Colon (tissue), 2 donors: ENCODE measurements around the gene BCHE.
"Not testable (repeated sequence)": the region's sequence is repeated elsewhere in the genome, so short reads cannot be mapped to it uniquely, and the experiment has no call there.

Source experiments
- FAIRE-seq: peaks from 2 replicates; lab custom pipeline; 2012; peaks lifted over from hg19 to GRCh38; lab: Jason Lieb, UNC
- donor health status: control.
- donor health status: control.

Gene BCHE

DNA sequence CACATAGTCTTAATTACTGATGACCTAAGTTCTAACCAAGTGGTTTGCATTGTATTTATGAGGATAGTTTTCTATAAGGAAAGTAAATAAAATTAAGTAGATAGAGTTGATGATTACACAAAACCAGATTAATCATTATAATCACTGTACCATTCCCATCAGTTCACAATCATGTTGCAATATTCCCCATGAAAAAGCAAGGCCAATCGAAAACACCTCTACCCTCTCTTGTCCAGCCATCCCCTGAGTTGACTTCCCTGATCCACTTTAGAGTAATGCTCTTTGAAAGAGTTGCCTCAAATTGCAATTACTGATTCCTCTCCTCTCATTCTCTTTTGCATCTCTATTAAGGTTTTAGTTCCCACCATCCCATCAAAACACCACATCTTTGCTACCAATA is 21.0 kb downstream of the BCHE start:
- no peak for FAIRE-seq

DNA sequence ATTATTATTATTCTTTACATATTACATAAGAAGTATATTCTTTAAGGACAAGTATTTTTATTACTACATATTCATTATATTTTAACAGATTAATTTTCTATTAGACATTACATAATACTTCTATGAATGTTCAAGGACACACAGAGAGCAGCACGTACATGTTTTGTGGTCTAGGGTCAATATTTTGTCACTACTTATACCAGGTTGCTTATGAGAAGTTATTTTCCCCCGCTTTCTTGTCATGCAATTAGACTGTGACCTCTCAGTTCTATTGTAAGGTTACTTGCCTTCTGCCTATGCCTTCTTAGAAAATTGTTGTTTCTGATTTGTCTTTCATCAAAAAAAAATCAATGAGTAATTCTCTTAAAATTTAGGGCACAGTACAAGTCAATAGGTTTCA is 21.5 kb downstream of the BCHE start:
- no peak for FAIRE-seq

DNA sequence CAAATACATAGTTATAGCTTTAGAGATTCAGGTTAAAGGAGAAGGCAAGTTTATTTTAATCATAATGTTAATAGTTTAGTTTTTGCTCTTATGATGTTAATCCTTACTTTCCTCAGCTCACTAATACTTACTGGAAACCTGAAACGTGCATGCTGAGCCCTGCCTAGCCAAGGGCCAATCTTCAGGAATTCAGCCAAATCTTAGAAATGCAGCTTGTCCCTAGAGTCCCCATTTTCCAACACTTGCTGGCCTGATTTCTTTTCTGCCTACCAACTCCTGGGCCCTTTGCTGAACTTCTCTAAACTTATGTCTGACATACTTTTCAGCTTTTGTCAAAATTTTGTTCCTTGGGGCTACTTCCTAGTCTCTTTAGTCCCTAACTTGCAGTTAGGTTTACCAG is 22.8 kb downstream of the BCHE start:
- FAIRE-seq, result no peak

DNA sequence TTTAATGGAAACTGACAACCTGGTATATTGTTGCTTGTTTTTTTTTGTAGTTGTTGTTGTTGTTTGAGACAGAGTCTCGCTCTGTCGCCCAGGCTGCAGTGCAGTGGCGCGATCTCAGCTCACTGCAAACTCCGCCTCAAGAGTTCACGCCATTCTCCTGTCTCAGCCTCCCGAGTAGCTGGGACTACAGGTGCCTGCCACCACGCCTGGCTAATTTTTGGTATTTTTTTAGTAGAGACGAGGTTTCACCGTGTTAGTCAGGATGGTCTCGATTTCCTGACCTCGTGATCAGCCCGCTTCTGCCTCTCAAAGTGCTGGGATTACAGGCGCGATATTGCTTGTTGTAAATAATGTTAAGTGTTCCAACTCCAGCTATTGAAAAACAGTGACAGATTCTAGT is 29.3 kb downstream of the BCHE start:
- not testable (repeated sequence) for FAIRE-seq

DNA sequence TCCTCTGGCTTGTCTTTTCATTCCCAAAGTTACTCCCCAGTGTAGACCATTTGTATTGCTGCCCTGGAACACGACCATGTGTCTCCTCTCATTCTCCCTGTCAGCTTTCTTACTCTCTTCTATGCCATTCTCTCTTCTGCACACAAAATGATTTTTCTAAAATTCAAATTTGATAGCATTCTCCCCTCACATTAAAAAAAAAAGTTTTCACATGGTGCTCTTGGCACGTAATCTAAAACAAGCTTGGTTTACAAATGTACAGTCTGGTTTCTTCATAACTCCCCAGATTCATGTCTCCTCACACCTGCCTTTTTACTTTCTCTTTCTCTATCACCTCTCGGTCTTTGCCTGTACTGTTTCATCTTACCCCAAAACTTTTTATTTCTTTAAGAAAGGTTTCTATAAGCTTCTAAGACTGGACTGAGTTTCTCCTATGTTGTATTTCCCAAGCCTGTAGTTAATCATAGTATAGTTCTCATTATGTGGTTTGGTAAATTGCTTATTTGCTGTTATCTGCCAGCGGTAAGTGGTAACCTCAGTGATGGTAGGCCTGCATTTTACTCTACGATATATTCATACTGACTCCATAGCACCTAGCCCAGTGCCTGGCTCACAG is 31.2 kb downstream of the BCHE start:
- no peak for FAIRE-seq

DNA sequence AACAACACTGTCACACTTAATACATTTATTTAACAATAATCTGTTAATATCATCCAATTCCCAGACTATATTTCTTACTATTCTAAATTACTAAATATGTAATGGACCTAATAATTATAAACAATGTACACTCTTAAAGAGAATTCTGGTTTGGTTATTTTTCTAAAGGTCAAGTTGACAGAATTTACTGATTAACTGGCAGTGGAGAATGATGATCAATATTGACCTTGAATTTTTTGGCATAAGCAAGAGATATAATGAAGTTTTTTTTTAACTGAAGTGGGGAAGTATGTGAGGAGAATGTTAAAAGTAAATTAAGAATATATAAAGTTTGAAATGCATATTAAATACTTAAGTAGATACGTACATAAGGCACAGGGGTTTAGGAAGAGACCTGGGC is 33.8 kb downstream of the BCHE start:
- FAIRE-seq, result no peak

DNA sequence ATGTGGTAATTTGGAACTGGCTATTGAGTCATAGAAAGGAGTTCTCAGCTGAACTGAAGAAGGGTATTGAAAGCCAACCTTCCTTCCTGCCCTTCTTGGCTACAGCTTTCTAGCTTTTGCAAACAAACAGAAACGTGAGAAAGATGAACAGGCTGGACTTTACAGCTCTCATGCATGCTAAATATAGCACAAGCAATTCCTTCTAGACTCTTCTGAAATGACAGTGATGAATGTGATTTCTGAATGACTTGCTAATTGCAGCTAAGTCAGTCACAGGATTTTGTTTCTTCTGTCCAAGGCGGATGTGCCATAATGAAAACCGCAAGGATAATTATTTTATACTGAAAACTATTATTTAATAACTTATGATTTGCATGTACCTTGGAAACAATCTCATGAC is 36.3 kb downstream of the BCHE start:
- no peak for FAIRE-seq

DNA sequence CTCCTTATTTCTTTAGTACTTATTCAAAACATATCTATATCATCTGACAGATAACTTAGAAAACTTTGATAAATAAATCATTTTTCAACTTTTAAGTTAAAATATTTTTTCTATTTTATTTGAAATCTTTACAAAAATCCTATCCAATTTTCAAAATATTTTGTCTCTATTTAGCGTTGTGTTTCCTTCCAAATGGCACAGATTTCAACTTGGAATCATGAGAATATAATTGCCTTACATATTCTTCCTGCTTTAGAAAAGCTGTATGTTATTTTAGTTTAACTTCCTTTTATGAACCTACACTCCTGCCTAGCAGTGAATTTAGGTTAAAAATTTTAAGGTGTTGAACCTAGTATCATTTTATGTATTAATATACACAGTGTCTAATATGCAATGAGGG is 38.2 kb downstream of the BCHE start:
- no peak for FAIRE-seq

DNA sequence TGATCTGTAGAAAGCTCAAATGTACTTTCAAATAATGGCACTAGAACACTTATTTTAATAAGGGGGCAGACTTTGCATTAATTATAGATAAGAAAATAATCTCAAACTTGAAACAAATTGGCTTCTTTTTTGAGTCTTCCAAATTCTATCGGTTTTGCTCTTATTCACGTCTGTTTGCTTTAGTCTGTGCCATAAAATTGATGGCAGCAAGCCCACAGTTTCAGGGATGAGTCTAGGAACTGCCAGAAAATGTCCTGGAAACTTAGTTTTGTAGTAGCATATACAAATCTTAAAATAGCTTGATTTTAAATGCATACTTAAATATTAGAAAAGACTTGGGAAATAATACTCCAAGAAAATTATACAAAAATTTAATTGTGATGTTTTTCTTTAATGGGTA is 39.7 kb downstream of the BCHE start:
- FAIRE-seq, result no peak

DNA sequence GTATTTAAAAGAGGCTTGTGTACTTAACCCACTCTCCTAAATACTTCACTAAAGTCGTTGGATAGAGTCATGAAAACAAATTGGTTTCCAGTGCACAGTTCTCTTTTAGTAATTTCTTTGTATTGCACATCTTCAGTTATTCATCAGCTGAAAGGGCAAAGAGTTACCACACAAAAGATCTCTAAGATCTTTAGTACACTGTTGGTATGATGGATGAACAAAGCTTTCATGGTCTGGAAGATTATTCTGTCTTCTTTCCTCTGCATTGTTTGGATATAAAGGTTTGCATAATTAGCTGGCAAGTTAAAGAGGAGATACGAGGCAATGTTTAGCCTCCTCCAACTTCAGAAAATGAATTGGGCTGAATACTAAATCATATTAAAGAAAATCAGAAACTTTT is 40.5 kb downstream of the BCHE start:
- no peak for FAIRE-seq

DNA sequence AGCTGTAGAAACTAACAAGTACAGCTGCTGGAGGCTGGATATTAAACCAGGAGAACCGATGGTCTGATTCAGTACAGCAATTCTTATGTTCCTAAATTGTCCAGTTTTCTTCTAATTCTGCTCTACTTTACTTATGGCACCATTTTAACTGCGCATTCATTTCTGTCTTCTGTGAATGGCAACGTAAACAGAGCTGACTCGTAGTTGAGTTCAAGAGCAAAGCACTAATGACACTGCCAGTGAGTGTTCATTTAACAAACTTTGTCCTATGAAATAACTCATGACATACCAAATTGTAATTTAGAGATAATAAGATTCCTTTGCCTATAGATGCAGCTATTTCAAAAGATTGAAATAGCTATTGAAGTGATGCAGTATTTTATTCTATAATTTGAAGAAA is 48.7 kb downstream of the BCHE start:
- no peak for FAIRE-seq

DNA sequence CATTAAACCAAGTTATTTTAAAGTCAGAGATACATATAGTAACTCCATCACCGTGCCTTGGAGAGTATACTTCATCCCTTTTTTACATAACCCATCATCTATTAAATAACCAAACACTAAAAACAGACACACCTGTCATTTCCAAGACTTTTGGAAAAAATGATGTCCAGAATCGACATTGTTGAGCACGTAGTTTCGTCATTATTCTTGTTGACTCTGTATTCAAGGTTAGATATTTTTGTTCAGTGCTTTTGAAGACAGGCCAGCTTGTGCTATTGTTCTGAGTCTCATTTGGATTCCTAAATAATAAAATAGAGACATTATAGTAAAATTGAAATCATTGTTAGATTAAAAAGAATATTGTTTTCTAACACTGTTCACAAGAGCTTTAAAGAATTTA is 51.2 kb downstream of the BCHE start:
- no peak for FAIRE-seq

DNA sequence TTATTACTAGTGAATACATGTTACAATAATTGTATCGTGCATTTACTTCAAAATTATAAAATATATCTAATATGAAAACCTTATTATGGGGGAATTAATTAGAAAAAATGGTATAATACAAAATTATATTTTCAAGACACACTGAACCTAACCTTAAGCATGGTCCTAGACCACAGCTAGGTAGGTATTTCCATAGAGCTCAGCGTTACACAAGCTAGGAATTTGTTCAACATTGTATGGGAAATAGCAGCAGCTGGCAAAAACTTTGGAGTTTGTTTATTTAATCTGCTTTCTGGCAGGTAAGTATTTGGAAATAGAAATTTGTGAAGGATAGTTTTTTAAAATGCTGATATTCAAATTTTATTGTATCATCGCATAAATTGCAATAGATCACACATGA is 52.9 kb downstream of the BCHE start:
- FAIRE-seq, result no peak

DNA sequence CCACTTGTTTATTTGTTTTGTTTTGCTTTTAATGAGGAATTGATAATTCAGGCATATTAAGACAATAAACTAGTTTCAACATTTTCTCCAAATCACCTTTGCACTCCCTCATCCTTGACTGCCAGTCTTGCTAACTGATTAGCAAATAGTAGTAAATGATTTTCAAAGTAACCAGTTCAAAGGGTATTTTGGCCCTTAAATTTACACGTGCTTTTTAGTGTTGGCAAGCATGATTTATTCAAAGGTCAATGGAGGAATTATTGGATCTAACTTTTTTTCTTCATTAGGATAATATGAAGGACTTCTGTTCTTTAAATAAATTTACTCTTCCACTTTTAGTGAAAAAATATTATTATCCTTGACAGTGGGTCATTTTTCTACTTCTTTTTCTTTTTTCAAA is 53.8 kb downstream of the BCHE start:
- no peak for FAIRE-seq

DNA sequence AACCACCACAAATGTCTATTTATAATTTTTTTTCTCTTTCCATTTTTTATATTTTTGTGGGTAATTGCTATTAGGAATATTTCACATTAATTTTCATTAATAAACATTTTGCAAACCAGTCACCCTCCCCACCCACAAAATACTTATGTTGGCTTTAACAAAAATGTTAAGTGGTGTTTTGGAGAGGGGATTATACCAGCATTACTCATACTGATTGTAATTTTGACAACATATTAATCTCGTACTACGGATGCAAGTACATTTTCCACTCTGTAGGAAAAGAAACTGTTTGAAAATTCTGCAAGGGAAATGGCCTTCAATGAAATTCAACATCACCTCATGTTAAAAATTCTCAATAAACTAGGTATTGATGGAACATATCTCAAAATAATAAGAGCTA is 58.3 kb downstream of the BCHE start:
- no peak for FAIRE-seq

DNA sequence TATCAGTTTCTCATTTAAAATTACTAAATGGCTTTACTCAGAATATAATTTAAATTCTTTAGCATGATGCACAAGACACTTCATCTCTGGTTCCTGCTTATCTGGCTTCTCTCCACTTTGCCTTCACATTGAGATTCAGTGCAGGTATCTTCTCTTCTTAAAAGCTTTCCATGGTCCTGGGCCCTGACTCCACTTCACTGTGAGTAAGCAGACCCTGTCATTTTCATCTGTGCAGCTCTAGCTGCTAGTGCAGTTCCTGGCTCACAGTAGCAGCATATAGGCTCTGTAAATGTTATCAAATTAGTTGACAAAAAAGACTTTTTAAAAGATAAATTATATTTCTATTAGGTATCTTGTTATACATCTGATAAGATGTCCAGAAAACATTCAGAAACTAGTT is 58.8 kb downstream of the BCHE start:
- no peak for FAIRE-seq

DNA sequence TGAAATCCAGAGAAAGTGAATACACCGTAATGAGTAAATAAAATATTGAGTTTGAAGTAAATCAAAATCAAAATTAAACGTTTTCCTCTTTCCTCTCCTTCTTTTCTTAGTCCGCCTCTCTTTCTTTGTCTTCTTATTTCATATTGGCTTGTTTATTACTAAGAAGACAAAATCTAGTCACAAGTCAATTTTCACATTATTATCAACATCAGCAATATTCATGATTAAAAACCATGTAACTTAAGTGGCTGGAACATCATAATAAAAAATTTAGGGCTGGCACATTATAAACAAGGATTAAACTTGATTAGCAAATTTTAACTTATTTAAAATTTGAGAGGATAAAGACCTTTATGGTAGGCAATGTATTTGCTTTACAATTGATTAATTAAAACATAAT is 61.4 kb downstream of the BCHE start:
- FAIRE-seq, result no peak

DNA sequence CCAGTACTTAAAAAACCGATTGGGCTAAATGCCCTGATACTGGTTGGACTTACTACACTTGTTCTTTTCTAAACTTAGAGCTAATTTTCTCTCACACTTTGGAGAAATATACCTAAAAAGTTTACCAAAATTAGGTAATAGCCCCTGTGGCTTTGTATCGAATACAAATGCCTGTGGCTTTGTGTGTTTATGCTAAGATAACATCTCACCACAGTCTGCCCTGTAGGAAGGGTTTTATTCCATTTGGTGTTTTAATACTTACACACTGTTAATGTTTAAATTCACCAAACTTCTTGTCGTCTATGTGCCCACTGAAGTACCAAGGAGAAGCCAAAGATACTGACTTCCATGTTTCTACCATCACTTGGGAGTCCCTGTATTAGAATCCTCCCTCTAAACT is 66.4 kb downstream of the BCHE start:
- FAIRE-seq, result no peak

DNA sequence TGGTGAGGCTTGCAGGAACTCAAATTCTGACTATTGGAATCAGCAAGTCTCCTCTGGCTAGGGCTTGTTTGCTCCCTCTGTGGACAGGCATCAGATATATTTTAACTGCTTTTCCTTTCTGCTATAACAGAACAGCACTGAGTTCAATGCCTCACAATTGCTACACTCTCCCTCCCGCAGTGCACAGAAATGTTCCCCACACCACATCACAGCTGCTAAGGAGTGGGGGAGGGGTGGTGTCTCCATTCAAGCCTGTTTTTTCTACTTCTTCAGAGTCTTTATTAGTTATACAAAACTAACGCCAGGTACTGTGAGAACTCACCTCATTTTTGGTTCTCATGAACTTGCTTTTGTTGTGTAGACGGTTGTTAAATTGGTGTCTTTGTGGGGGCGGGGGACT is 68.5 kb downstream of the BCHE start:
- FAIRE-seq, result no peak

DNA sequence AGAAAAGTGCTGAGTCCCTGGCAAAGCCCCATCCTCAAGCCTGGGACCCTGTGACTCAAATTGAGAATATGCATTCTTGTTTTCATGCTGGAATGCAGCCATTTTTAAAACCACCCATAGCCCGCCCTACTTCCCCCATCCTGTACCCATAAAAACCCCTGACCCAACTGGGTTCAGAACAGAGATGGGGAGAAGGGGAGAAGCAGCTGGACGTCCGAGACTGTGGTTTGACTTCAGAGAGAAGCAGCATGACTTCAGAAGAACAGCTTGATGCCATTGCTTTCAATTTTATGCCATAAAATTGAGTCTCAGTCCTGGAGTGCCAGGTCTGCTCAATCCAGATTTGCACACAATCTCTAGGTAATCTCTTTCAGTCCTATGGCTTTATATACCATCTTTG is 78.2 kb downstream of the BCHE start:
- no peak for FAIRE-seq

DNA sequence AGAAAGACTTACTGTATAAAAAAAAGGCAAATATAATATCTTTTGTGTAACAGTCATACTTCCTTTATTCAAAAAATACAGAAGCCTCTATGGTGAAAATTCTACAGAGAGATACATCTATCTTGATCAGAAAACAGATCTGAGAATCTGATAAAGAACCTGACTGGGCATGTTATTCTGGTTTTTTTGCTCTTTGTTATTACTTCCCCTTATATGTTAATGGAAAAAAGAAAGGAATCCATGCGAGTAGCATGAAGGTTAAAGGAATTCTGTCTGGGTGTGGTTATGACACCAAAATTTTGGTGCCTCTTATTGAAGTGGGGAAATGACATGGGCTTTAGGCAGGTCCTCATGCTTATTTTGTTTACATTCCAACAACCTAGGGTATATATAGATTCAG is 81.7 kb downstream of the BCHE start:
- FAIRE-seq, result no peak

DNA sequence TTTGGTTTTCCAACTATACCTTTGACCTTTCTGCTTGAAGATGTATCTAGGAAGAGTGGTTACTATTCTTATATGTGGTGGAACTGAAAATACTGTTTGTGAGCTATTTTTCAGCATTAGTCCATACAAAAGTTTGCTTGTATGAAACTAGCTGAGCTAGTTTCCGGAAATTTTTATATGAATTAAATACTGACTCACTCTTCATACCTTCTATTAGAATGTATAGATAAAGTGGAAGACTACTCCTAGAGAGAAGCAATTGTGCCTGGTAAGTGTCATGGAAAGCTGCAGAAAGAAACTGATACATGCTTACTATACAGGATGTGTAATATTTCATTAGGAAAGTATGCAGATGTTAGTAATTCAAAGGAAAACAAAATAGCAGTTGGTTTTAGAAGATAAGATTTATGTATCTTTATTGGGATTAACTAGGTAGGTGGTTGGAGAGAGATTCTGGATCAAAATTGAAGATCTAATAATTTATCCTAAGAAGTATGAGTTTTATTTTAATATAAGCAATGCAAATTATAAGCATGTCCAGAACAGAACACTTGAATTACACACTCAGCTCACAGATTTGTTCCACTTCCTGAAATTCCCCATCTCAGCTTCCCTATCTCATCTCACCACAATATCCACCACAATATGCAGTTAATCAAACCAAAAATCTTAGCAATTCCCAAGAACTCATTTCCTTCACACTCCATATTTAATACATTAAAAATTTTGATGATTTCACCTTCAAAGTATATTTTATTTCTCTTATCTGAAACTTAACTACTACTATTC is 82.8 kb downstream of the BCHE start:
- no peak for FAIRE-seq

DNA sequence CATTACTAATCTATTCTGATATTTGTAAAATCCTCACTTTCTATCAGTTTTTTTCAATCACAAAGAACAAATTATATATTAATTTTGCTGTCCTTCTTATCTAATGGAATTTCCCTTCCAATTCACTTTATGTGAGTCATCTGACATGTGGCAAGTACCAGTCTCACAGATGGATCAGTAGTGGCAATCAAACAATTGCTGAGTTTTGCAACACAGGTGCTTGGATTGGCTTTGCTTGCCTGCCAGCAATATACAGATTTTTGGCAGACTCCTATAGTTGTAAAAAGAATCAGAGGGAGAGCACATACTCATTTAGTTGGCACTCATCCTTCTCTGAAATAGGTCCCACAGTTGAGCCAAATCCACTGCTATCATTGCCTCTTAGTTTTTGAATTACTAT is 83.7 kb downstream of the BCHE start:
- no peak for FAIRE-seq

DNA sequence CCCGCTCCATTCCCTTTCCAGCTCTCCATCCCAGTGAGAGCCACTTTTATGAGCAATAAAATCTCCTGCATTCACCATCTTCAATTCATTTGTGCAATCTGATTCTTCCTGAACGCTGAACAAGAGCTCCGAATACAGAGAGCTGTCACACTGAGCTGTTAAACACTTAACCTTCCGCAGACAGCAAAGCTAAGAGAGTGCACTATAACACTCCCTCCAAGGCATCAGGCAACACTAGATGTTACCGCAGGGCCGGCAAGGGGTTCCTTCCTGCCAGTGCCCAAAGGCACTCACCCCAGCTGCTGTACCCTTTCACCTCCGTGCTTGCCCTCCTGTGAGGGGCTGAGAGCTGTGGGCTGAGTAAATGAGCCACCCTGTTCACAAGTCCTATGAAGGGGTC is 85.6 kb downstream of the BCHE start:
- no peak for FAIRE-seq
